OCI-LY1 (cell line): ENCODE data around the gene RALGDS.

Source experiments
- EZH2 ChIP-seq: fragments of 200-600 bp; sonication (generic), shearing (Covaris generic); IDR thresholded peaks from 2 replicates; pipeline ENCODE4 v1.8.0; 2017; ENCODE audit warnings: borderline replicate concordance, mixed run types, mild to moderate bottlenecking, antibody characterized with exemption, low read length, moderate library complexity, mixed read lengths
- TF ChIP-seq, protein P1 (sequence below): fragments of 200-600 bp; sonication (generic), shearing (Covaris generic); IDR thresholded peaks from 2 replicates; pipeline ENCODE4 v1.5.1; 2017; ENCODE audit warnings: mild to moderate bottlenecking, antibody characterized with exemption, low read length, moderate library complexity, mixed read lengths

DNA sequence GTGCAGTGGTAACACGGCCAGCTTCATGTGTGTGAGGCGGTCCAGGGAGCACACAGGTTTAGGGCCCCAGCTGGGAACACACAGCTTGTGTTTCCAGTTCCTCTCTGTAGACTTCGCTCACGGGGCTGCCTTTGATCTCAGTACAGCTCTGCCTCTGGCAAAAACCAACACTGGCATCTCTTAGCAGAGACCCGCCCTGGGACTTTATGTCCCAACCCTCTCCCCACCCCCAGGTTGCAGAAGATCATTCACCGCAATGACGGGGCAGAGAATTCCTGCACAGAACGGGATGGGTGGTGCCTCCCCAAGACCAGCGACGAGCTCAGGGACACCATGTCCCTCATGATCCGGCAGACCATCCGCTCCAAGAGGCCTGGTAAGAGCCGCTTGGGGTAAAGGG, 64.5 kb downstream of the RALGDS start:
- TF ChIP-seq, protein P1, sequence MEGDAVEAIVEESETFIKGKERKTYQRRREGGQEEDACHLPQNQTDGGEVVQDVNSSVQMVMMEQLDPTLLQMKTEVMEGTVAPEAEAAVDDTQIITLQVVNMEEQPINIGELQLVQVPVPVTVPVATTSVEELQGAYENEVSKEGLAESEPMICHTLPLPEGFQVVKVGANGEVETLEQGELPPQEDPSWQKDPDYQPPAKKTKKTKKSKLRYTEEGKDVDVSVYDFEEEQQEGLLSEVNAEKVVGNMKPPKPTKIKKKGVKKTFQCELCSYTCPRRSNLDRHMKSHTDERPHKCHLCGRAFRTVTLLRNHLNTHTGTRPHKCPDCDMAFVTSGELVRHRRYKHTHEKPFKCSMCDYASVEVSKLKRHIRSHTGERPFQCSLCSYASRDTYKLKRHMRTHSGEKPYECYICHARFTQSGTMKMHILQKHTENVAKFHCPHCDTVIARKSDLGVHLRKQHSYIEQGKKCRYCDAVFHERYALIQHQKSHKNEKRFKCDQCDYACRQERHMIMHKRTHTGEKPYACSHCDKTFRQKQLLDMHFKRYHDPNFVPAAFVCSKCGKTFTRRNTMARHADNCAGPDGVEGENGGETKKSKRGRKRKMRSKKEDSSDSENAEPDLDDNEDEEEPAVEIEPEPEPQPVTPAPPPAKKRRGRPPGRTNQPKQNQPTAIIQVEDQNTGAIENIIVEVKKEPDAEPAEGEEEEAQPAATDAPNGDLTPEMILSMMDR: no peak
- no peak for TF ChIP-seq EZH2
